Fibroblast of lung (primary cell): ENCODE results near the gene COL9A3.

Source experiments
- CTCF ChIP-seq, 2 donors: IDR thresholded peaks in 1 of 2; conservative IDR thresholded peaks in 1 of 2; 1 replicate in 1 of 2; 2 replicates in 1 of 2; pipeline ENCODE4 v1.5.1; 2011 to 2012; ENCODE audit warnings: low read length in 2 of 2, control low read depth in 1 of 2, inconsistent platforms in 1 of 2, low read depth in 1 of 2, mild to moderate bottlenecking in 1 of 2
- EZH2 ChIP-seq: IDR thresholded peaks from 2 replicates; pipeline ENCODE4 v1.5.1; 2012; ENCODE audit warnings: low read length, control low read depth, mild to moderate bottlenecking; ENCODE audit errors: missing control alignments

DNA sequence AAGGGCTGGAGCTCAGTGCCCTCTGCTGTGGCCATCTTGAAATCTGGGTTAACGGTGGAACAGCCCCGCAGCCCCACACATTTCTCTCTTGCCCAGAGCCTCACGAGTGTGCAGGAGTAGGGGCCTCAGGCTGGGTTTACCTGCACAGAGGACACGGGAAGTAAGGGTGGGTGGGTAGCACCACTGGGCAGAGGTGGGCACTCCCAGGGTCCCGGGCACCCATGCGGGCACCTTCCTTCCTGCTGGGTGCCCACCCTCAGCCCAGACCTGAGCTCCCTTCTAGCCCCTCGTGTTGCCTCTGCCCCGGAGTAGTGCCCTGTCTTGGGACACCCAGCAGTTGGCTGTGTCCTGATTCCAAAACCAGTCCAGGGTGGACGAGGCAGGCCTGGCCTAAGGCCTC is 11.2 kb downstream of the COL9A3 start:
- TF ChIP-seq CTCF (conservative IDR thresholded peaks at IDR 0.05 in 1 of 2, IDR thresholded peaks at IDR 0.05 in 1 of 2; ENCODE audit: low read depth in 1 of 2, low read length in 2 of 2) (no peak), EZH2 (no peak)
